ENCODE results near the gene OR52H1. TPM values are rescaled to one million over a fixed set of nuclear protein-coding genes. Genes with fewer than 3 reads are reported as not detected.
A peak's percentile ranks its signal among the peaks of the same experiment; 100 is the strongest.

The OR52H1 gene
- total and polyA plus RNA-seq, 9 of the 15 experiments (the other 6 are each of a cell fraction or from before 2014, with no cell fraction given): 0.15 TPM; not detected in 8

GRCh38 chr11:5596607-5597201 is 48.4 kb upstream of the OR52H1 start, which contains the start of gene TRIM6 (continued):
- no peak for TF ChIP-seq ARID3B (CRISPR knock-in tag; IDR thresholded peaks at IDR 0.05; ENCODE audit: borderline replicate concordance)
- no peak for TF ChIP-seq NUFIP1 (IDR thresholded peaks at IDR 0.05; ENCODE audit: partially characterized antibody)
- TF ChIP-seq, protein P1, sequence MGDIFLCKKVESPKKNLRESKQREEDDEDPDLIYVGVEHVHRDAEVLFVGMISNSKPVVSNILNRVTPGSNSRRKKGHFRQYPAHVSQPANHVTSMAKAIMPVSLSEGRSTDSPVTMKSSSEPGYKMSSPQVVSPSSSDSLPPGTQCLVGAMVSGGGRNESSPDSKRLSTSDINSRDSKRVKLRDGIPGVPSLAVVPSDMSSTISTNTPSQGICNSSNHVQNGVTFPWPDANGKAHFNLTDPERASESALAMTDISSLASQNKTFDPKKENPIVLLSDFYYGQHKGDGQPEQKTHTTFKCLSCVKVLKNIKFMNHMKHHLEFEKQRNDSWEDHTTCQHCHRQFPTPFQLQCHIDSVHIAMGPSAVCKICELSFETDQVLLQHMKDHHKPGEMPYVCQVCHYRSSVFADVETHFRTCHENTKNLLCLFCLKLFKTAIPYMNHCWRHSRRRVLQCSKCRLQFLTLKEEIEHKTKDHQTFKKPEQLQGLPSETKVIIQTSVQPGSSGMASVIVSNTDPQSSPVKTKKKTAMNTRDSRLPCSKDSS (IDR thresholded peaks at IDR 0.05; ENCODE audit: low read depth, partially characterized antibody): no peak
- TF ChIP-seq ATF6 (CRISPR knock-in tag; IDR thresholded peaks at IDR 0.05): no peak
- TF ChIP-seq BRD4 (IDR thresholded peaks at IDR 0.05): no peak
- TF ChIP-seq PTTG1 (tag; IDR thresholded peaks at IDR 0.05; ENCODE audit: low read depth): no peak
- no peak for TF ChIP-seq FOXA1 (IDR thresholded peaks at IDR 0.05; ENCODE audit: borderline replicate concordance)
- no peak for TF ChIP-seq NCOA6 (IDR thresholded peaks at IDR 0.05)
- no peak for TF ChIP-seq PCBP2 (IDR thresholded peaks at IDR 0.05; ENCODE audit: low read depth, low read length, poor library complexity, severe bottlenecking)
- TF ChIP-seq ZNF140 (CRISPR knock-in tag; IDR thresholded peaks at IDR 0.05): no peak
- peak in 1 of 2 experiments; percentile 10; a peak in 1 of 4 replicates for TF ChIP-seq SIN3A (IDR thresholded peaks at IDR 0.05; ENCODE audit: borderline replicate concordance in 2 of 2, control insufficient read depth in 1 of 2, low read depth in 2 of 2, low read length in 2 of 2)
- TF ChIP-seq RFX5 (IDR thresholded peaks at IDR 0.05; ENCODE audit: low read depth, low read length): no peak
- TF ChIP-seq ZNF609 (CRISPR knock-in tag; IDR thresholded peaks at IDR 0.05; ENCODE audit: borderline replicate concordance): peak; percentile 53; the same call in 1 of the 2 replicates
- TF ChIP-seq ZNF324 (CRISPR knock-in tag; IDR thresholded peaks at IDR 0.05): no peak
- TF ChIP-seq TRIM28 (IDR thresholded peaks at IDR 0.05): no peak
- TF ChIP-seq CCAR2 (IDR thresholded peaks at IDR 0.05; ENCODE audit: low read depth, low read length): no peak
- TF ChIP-seq JUND (IDR thresholded peaks at IDR 0.05; ENCODE audit: borderline replicate concordance, low read depth, low read length): peak; percentile 55
- TF ChIP-seq JUND (tag; IDR thresholded peaks at IDR 0.05; ENCODE audit: borderline replicate concordance, low read depth, low read length): peak; percentile 50; the same call in 1 of the 3 replicates
